Activated naive CD8-positive, alpha-beta T cell (primary cell): ENCODE data around the gene MTMR10.

ENCODE experiments used
- H3K27ac Mint-ChIP-seq: one replicate; pipeline ENCODE4 v1.8.0; 2021; ENCODE audit warnings: mixed read lengths
- H3K27me3 Mint-ChIP-seq: one replicate; pipeline ENCODE4 v1.8.0; 2021; ENCODE audit warnings: mixed read lengths
- H3K36me3 Mint-ChIP-seq: one replicate; pipeline ENCODE4 v1.8.0; 2021; ENCODE audit warnings: mixed read lengths
- H3K4me1 Mint-ChIP-seq: one replicate; pipeline ENCODE4 v1.8.0; 2021; ENCODE audit warnings: low read depth, mixed read lengths
- H3K4me3 Mint-ChIP-seq: one replicate; pipeline ENCODE4 v1.8.0; 2021; ENCODE audit warnings: mild to moderate bottlenecking, mixed read lengths
- H3K9me3 Mint-ChIP-seq: one replicate; pipeline ENCODE4 v1.8.0; 2021; ENCODE audit warnings: low read depth, mixed read lengths

Gene MTMR10

GRCh38 chr15:30901889-30902288 is 89.5 kb downstream of the MTMR10 start:
- Mint-ChIP-seq H3K4me3 (peak overlapping the region; percentile 40), H3K4me1 (peaks cover 35% of the 10 kb centered on the region), H3K9me3 (peaks cover 3% of the 10 kb centered on the region), H3K36me3 (peaks cover 12% of the 10 kb centered on the region), H3K27ac (no peak overlapping the region), H3K27me3 (no peaks in the 10 kb centered on the region)

- Mint-ChIP-seq H3K4me1 (peaks cover 3% of the 10 kb centered on the region), H3K4me3 (no peak overlapping the region), H3K36me3 (no peaks in the 10 kb centered on the region), H3K9me3 (no peaks in the 10 kb centered on the region), H3K27me3 (no peaks in the 10 kb centered on the region), H3K27ac (no peak overlapping the region)
Observed at GRCh38 chr15:30896211-30896606, 95.2 kb downstream of the MTMR10 start.

DNA sequence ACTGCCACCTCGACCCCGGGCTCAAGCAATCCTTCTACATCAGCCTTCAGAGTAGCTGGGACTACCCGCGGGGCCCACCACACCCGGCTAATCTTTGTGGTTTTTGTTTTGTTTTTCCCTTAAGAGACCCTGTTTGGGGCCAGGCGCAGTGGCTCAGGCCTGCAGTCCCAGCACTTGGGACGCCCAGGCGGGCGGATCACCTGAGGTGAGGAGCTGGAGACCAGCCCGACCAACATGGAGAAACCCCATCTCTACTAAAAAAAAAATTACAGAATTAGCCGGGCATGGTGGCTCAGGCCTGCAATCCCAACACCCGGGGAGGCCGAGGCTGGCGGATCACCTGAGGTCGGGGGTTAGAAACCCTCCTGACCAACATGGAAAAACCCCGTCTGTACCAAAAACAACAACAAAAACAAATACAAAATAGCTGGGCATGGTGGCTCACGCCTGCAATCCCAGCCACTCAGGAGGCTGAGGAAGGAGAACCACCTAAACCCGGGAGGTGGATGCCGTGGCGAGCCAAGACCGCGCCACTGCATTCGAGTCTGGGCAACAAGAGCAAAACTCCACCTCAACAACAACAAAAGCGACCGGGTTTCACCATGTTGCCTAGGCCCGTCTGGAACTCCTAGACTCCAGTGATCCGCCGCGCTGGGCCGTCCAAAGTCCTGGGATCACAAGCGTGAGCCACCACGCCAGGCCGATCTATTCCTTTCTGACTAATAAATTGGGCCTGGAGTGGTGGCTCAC is 95.8 kb downstream of the MTMR10 start:
- no peak overlapping the region for H3K27ac Mint-ChIP-seq
- no peaks in the 10 kb centered on the region for H3K9me3 Mint-ChIP-seq
- H3K4me3 Mint-ChIP-seq, result no peak overlapping the region
- no peaks in the 10 kb centered on the region for H3K27me3 Mint-ChIP-seq
- peaks cover 3% of the 10 kb centered on the region for H3K4me1 Mint-ChIP-seq
- no peaks in the 10 kb centered on the region for H3K36me3 Mint-ChIP-seq

- Mint-ChIP-seq H3K4me3 (no peak overlapping the region), H3K27ac (no peak overlapping the region), H3K27me3 (peaks cover 1% of the 10 kb centered on the region), H3K4me1 (peaks cover under 1% of the 10 kb centered on the region), H3K36me3 (peaks cover 4% of the 10 kb centered on the region), H3K9me3 (no peaks in the 10 kb centered on the region)
Observed at GRCh38 chr15:30889196-30889595, 102.2 kb downstream of the MTMR10 start.
